GM12801 (cell line): Measurements from ENCODE around the gene ARID3A.

Experiments used
- CTCF ChIP-seq: IDR thresholded peaks from one replicate; pipeline ENCODE4 v1.5.1; 2011; ENCODE audit warnings: control low read depth; ENCODE audit not compliant: insufficient read length; ENCODE audit errors: extremely low read depth

ARID3A gene

DNA sequence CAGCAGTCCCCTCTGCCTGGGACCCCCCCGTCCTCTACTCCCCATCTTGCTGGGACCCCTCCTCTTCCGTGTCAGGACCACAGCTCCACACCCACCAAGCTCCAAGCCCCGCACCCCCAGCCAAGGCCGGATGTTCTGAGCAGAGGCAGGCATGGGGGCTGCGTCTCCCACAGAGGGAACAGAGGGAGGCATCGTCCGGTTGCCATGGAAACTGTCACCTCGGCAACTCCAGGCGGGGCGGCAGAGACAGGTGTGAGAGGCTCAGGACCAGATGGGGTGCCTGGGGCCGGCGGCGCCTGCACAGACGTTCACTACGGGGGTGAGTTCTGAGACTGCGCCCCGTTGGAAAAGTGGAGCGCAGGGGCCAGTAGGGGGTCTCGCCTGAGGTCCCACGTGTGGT is 27.2 kb upstream of the ARID3A start:
- TF ChIP-seq CTCF = no peak

- TF ChIP-seq CTCF = no peak
Measured at GRCh38 chr19:899336-900042, 26.3 kb upstream of the ARID3A start.

- TF ChIP-seq CTCF = no peak
Measured at GRCh38 chr19:900043-900301, 25.9 kb upstream of the ARID3A start.

DNA sequence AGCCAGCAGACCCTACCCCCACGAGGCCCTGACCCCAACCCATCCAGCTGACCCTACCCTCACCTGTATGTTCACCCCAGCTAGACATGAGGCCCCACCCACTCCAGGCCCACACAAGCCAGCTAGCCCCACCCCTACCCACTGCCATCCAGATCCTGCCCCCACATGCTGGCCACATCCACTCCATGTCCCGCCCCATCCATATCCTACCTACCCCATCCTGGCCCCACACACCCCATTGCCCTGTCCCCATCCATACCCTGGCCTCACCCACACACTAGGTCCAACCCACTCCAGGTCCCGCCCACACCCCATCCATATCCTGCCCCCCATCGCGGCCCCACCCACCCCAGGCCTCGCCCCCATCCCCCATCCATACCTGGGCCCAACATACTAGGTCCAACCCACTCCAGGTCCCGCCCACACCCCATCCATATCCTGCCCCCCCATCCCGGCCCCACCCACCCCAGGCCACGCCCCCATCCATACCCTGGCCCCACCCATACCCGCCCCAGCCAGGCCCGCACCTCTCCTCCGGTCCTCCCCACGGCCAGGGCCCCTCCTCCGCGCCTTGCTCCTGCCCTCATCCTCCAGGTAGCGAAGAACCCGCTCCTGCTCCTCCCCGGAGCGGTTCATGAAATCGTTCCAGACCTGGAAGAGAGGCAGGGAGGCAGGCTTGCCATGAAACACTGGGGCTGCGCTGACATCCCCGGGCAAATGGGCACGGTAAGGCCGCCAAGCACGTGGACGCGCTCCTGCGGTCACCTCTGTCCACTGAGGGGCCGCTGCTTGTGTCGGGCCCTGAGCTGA is 25.3 kb upstream of the ARID3A start:
- TF ChIP-seq CTCF = no peak

DNA sequence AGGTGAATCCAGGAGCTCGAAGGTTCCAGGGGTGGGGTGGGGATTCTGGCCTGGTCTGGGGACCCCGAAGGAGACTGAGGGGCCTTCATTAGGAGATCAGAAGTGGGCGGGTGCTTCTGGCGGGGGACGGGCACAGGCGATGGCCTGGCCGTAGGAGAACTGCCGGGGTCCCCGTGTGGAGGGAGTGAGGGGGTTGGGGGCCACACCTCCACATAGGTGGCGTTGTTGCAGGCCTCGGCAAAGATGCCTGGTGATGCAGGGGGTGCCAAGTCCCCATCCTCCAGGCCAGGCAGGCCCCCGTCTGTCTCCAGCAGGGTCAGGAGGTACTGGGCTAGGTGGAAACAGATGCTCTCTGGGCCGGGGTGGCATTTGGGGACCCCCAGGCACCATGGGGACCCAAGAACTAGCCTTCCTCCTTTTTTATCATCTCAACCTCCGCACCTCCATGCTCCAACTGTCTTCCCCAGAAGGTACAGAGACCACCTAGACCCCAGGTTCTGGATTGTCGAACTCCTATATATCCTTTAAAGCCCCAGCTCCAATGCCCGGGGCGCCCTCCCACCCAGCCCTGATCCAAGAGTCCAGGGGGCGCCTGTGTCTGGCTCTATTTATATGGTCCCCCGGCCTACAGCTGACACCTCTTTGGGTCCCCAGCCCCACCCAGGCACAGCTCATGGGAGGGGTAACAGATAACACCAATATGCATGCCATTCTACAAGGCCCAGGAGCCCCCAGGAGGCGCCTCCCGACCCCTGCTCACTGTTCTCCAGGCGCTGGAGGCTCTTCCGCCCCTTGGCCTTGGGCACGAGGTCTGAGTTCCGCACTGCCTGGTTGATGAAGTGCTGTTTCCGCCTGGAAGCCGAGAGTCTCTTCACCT is 24.4 kb upstream of the ARID3A start:
- no peak for TF ChIP-seq CTCF

- TF ChIP-seq CTCF = no peak
Measured at GRCh38 chr19:902093-902370, 23.8 kb upstream of the ARID3A start.

DNA sequence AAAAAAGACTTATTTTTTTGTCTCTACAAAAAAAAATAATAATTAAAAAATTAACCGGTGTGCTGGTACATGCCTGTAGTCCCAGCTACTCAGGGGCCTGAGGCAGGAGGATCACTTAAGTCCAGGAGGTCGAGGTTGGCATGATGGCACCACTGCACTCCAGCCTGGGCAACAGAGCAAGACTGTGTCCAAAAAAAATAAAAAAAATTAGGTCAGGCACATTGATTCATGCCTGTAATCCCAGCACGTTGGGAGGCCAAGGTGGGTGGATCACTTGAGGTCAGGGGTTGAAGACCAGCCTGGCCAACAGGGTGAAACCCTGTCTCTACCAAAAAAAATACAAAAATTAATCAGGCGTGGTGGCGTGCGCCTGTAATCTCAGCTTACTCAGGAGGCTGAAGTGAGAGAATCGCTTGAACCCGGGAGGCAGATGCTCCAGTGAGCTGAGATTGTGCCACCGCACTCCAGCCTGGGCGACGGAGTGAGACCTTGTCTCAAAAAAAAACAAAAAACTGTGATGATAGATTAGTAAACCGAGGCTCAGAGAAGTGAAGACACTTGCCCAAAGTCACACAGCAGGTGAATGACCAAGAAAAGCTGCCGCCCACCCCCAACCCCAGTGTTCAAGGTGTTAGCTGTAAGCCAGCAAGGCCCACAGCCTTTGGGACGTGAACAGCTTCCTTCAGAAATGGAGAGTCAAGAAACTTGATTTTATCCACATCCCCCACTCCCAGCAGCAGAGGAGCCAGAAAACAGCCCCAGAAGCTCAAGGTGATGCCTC is 23.2 kb upstream of the ARID3A start:
- TF ChIP-seq CTCF = no peak
